ENCODE measurements around the gene GTF3A.

The GTF3A gene

DNA sequence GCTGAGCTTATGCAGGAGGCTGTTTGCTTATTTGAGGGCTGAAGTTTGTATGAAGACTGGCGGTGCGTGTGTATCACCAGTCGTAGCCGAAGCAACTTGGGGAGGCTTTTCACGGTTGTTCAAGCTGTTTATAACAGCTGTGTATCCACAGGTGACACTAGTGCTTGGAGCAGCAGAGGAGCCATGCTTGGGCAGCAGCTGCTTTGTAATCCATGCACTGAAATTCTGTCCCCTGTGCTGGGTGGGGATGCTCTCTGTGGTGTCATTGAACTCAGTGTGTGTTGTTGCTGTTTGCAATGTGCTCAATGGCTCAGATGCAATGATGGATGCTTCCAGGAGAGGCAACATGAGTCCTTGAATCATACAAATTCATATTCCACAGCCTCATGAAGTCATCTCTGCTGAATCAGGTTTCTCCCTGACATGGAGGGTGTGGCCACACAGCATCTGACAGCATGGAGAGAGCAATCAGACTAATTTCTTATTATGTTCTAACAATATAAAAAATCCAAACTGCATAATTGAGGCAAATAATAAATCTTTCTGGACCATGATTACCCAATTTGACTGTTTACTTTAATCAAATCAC, 18.8 kb upstream of the GTF3A start:
- peak; percentile 28 for DNase-seq

DNA sequence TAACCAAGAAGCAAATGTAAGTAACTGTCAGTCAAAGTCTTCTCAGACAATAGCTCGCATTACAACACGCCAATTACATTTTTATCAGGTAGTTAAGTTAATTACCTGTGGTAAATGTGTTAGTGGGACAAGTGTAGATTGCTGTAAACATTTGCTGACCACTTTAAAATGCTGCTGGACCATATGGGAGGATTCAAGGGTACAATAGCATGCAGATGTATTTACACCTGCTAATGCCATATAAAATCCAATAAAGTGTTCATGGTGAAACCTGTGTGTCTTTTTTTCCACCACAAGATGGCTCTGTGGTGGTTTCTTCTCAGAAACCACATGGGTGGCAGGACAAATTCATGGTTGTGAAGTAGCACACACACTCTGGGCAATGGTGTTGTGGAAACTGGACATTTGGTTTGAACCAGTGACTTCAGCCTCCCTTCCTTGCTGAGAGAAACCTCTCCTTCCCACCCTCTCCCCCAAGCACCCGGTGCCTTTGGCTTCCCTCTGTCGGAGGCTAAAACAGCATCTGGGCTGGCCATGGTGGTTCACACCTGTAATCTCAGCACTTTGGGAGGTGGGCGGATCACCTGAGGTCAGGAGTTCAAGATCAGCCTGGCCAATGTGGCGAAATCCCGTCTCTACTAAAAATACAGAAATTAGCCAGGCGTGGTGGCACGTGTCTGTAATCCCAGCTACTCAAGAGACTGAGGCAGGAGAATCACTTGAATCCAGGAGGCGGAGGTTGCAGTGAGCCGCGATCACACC, 18.1 kb upstream of the GTF3A start:
- peak; percentile 74 for DNase-seq

DNA sequence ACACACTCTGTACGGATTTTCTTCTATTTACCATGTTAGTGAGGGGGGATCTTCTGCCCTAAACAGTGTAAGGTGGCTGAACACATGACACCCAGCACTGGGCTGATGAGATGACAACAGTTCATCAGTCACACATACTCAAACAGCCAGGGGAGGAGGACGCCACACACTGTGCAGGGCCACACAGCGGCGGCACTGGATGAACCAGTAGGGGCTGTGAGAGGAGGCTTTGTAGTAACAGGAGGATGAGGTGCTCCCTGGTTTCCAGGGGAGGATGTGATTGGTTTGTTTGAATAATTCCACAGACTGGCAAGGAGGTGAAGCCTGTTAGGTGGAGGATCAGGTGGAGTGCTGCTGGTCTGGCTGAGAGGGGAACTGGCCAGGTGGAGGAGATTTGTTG, 16.3 kb upstream of the GTF3A start:
- no peak for DNase-seq

DNA sequence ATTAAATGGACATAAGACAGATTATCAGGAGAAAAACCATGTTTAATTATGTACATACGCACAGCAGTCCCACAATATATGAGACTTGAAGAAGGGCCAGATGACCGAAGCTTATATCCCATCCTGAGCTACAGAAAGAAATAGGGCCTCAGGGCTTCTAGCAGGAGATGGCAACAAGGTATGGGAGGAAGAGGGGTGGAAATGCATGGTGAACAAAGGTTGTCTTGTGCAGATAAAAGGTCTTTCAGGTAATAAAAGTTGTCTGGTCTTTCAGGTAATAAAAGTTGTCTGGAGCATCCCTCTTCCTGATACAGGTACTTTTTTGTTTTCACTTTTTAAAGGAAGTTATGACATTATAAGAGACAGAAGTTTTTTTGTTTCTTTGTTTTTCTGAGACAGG, 15.4 kb upstream of the GTF3A start:
- DNase-seq = no peak

DNA sequence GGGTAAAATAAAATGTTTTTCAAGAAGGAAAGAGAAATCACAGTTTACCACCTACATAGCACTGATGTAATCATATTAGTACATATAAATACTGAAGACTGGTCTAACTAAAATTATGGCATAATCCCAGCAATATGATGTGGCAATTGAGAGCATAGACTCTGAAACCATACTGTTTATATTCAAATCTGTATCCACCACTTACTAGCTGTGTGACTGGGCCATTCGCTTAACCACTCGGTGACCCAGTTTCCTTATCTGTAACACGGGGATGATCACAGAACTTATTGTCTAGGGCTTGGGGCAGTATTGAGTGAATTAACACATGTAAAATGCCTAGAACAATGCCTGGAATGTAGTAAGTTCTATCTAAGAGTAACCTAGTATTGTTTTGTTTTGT, 13.1 kb upstream of the GTF3A start:
- no peak for DNase-seq

DNA sequence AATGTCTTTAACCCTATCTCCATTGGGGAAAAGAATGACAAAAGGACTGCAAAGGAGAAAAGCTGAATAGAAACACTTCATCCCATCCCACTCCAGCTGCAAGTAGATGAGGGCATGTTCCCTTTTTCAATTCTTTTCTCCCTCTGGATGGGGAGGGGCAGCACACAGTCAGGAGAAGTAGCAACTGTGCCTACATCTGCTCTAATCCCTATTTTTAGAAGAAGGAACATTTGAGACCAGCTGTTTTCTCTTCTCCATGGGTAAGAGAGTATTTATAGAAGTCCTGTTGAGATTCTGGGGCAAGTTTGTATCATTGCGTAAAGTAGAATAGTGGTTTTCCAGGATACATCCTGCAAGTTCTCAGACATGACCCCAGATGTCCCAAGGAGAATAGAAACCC, 9.3 kb upstream of the GTF3A start:
- DNase-seq = no peak

DNA sequence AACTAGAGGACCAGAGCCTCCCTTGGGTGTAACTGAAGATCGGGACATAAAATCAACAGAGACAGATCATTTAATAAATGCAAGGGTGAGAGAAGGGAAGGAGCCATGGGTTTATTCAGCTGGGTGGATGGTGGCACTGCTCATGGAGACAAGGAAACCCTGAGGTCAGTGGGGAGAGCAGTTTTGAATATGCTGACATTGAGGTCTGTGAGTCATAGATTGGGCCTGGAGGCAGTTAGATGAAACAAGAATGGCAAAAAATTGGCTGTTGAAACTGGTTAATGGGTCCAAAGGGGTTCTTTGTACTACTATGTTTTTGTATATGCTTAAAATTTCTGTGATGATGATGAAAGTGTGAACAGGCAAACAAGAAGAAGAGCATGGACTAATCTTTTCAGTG, 5.1 kb upstream of the GTF3A start:
- no peak for DNase-seq

DNA sequence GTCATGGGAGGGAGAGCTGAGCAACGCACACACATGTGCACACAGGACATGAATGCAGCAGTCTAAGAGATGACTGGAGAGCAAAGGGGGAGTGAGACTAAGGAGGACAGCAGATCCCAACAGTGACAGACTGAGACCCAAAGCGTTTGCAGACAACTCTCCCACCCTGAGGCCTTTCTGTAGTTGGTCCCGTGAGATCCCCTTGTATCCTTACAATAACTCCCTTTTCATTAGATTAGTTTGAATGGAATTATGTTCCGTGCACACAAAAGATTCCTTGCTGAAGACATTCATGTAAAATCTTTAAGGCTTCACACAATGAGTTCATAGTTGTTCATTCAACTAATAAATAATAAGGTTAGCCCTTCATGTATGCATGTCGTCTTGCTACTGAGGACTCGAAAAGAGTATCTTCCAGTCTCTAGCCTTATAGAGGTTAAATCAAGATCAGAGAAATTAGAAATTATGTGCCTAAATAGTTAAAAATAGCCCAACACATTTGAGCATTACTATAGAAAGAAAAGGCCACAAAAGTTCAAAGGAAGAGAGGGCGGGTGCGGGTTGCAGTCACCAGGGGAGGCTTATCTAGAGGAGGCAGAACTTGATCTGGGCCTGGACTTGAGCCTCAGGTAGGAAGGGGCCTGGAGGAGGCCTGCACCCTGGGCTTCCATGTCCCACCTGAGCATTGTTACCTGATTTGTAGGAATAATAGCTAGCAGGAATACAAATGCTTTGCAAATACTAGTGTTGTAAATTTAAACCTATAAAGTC, 3.1 kb upstream of the GTF3A start:
- DNase-seq = peak; percentile 46

DNA sequence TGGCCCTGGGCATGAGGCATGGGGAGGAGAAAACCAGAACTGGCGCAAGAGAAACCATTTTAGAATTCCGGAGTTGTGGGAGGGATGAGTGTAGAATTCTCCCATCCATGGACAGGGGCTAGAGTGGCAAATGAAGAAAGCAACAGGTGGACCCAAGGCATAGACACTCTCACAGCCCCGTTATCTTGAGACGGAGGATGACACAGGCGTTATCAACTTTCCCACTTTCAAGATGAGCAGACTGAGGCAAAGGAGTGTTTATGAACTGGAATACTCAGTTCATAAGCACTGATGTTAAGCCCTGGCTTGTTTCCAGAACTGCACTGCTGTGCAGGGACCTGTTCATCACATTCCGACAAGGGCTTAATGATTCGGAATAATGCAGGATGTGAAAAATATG, 1.1 kb upstream of the GTF3A start:
- no peak for DNase-seq

DNA sequence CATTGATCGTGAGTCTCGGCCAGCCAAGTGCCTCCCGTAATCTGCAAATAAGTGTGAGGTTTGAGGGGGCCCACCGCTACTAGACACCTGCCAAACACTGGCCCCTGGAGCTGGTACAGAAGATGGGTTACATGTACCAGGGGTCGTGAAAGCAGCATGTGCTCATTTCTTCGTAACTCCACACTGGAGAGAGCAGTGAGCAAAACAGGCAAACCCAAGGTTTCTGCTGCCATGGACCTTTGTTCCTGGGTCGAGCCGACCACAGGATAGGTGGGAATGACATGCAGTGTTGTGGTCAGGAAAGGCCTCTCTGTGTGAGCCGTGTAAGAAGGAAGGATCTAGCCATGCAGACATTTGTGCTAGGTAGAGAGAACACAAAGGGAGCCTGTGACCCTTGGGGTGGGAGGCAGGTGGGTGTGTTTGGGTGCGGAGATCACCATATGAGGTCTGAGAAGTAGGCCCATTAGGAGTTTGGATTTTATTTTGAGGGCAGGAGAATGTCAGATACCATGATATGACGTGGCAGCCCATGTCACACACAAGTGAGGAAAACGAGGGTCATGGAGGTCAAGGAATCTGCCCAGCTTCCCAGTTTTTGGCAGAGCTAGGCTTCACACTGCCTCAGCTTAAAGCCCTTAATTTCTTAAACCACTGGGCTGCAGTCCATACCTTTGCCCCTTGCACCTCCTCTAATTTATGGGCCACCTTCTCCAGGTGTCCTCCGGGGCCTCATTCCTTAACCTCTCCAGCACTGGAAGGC, 919 bp downstream of the GTF3A start:
- peak; percentile 35 for DNase-seq

DNA sequence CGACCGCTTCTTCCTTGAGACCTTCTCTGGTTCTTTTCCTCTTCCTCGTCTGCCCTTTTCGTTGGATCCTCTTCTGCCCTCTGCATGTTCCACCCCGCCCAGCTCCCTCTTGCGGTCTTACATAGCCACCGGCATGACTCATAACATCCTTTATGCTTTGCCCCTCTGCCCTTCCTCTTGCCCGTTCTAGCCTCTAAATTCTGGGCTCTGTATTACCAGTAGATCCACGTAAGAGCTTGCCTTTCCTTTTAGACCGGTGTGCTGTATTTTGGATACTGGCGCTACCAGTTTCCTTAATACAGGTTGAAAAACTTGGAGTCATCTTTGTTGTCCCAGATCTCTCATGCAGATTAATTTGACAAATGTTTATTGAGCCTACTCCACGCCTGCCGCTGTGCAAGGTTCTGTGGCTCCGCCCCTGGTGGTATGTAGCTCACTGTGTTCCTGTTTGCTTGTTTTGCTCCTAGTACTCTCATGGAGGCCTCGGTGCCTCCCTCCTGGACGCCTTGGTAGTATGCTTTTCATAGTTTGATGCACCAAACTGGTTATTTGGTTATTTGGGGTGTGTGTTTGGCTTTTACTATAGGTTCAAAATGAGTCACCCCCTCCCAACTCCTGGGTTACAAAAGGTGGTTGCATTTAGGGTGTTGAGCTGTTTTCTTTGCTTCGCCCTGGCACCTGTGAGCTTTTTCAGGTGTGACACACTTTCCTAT, 1.7 kb downstream of the GTF3A start:
- DNase-seq = peak; percentile 98

DNA sequence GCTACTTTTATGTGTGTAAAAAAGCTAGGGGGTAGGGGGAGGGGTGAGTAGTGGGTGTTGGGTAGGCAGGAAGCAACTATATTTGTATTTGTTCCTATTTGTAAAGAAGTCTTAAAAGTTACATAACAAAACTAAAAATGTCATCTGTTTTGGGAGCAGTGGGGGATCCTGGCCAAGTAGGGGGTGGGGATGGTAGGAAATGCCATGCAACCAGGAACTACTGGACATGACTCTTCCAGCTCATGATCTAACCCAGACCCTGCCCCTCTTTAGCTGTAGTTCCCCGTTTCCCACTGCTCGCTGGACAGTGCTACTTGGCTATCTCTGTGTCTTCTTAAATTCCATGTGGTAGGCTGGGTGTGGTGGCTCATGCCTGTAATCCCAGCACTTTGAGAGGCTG, 3.2 kb downstream of the GTF3A start:
- DNase-seq = no peak

DNA sequence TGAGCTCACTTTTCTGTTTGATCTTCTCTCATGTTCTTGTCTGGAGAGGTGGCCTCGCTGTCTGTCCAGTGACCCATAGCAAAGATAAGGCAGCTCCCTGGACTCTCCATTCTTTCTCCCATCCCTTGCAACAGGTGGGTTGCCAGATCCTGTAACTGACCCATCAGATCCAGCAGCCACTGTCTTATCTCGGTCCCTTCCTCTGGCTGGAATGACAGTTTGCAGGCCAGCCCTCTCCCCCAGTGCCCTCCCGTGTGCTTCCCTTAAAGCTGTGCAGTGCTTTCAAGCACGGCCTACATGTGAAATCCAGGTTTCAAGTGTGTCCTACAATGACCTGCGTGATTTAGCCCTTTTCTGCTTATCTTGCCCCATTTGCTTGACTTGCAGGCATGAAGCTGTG, 3.7 kb downstream of the GTF3A start:
- no peak for DNase-seq

DNA sequence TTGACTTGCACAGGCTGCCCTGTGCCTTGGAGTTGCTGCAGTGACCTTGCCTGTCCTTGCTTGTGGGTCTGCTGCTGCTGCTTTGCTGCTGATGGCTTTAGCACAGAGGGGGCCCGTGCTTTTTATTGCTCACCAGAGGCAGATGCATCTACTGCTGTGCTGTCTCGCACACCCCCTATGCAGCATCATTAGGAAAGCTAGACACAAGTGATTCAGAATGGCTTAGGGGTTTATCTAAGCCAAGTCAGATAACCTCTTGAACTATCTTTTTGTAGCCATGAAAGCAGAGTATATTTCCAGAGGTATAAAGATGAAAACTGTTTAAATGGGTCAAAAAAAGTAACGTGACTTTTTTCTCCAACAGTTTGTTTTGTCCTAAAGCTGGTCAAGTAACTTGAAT, 7.8 kb downstream of the GTF3A start:
- no peak for DNase-seq

DNA sequence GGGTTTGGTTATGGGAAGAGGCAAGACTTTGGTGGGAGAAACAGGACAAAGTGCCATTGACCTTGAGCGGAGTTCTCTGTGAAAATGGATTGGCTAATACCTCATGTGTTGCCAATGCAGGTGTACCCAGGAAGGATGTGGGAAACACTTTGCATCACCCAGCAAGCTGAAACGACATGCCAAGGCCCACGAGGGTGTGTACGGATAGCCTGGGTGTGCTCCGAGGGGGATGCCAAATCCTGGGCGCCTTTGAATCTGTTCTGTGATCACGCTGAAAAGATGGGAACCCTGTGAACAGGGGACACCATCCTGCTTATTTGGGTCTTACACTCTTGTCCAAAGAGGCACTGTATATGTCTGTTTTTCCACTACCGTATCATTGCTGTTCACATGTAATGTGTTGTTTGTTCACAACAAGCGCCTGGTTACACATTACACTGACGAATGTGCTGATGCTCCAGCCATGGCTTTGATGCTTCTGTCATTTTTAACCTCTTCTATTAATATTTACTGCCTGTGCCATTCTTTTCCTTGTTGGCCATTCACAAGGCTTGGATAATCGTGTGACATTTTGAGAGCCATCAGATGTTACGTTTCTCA, 8.3 kb downstream of the GTF3A start:
- no peak for DNase-seq

DNA sequence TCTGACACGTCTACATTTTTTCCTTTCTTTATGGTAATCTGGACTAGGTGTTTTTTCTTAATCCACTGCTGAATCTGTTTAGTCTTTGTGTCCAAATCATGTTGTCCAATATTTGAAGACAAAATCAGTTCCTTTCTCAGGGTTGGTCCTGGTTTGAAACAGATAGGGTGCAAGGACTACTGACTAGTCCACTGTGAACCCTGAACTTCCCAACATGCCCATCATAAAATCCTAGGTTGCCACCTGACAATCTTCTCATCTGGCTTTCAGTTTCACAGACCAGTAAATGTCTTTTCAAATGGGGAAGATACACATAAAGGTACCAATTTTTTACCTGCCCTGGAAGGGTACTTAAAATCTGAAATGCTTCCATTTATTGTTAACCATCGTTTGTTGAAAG, 12.7 kb downstream of the GTF3A start:
- no peak for DNase-seq

DNA sequence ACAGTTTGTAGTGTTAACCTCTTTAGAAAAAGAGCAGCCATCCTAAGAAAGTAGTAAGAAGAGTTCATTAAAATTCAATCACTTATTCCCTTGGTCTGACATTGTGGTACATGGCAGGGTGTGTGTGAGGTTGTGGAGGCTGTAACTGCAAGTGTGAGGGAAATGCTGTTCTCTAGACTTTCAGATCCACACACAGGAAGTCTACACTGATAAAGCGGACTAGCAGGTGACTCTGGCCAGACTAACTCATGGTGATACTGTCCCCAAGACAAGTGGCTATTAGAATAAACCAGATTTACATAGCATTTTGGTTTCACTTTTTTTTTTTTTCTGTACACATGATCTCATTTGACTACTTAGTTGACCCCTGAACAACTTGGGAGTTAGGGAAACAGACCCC, 16.0 kb downstream of the GTF3A start:
- no peak for DNase-seq

DNA sequence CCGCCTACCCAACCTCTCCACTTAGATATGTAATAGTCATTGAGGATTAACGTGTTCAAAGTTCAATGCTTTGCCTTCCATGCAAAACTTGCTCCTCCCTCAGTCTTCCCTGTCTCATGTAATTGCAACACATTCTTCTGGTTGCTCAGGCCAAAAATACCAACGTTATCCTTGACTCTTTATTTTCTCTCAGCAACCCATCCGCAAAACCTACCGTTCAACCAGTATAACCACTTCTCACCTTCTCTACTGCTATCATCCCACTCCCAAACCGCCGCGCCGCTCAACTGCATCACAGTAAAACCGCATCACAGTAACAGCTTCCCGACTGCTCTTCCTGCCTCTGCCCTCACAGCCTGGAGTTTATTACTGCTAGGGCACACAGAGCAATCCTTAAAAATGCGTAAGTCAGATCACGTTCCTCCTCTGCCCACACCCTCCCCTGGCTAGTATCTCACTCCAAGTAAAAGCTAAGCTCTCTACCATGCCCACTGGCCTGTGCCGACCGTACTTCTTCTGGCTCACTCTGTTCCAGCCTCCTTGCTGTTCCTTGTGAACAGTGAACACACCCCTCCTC, 17.7 kb downstream of the GTF3A start:
- peak; percentile 50 for DNase-seq

DNA sequence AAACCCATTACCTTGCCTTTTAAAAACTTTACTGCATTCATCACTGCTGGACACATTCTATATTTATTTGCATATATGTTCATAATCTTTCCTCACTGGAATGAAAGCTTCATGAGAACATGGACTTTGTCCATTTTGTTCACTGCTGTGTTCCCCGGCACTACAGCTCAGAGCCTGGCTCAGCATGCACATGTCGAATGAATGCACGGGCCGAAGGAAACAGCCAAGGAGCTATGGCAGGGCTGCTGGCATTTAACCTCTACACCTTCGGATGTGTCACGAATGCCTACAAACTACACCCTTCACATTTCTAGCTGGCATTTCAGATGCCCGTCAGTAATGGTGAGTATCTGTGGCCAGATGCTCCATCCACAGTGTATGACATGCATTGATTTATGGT, 18.4 kb downstream of the GTF3A start:
- no peak for DNase-seq

DNA sequence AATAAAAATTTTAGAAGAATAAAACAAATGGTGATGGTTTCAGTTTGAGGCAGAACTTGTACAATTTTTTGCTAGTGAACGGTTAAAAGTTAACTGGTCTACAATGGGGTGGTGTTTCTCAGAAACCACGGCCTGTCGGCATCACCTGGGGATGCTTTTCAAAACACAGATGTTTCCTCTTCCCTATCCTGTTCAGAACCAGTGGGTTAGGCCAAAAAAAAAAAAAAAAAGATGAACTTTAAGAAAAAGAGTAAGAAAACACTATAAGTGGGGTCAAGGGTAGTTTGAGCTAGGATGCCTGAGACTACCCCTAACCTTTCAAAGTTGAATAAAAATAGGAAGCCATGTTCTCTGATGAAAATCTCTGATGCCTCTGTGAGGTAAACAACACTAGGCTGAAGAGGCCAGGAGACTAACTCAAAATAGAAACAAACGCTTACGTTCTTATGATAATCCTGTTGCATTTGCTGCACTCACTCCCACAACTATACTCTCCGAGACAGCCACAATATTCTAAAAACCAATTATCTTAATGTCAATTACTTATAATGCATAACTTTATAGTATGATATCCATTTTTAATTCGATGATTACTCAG, 22.7 kb downstream of the GTF3A start:
- DNase-seq = peak; percentile 68

DNA sequence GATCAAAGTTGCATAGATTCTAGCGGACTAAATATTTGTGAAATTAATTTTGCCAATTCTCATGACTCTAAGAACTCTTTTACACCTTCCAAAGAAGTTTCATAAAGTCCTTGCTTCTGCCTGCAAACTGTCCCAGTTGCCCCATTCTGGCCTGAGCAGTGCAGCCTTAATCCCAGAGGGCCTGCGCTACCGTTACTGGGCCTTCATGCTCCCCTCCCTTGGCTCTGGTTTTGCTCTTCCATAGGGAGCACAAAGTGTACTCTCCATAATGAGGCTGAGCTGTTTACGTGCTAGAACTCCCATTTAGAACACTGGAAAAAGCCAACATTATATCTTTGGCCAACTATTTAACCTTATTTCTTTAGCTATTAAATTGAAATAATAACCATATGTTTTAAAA, 23.9 kb downstream of the GTF3A start:
- no peak for DNase-seq
